ENCODE measurements around the gene RAB44. TPM values are rescaled to one million over a fixed set of nuclear protein-coding genes. Genes with fewer than 3 reads are reported as not detected.
A peak's percentile ranks its signal among the peaks of the same experiment; 100 is the strongest.

RAB44 gene
- total RNA-seq, 1 experiment from 2014 or later, result 0.11 TPM

DNA sequence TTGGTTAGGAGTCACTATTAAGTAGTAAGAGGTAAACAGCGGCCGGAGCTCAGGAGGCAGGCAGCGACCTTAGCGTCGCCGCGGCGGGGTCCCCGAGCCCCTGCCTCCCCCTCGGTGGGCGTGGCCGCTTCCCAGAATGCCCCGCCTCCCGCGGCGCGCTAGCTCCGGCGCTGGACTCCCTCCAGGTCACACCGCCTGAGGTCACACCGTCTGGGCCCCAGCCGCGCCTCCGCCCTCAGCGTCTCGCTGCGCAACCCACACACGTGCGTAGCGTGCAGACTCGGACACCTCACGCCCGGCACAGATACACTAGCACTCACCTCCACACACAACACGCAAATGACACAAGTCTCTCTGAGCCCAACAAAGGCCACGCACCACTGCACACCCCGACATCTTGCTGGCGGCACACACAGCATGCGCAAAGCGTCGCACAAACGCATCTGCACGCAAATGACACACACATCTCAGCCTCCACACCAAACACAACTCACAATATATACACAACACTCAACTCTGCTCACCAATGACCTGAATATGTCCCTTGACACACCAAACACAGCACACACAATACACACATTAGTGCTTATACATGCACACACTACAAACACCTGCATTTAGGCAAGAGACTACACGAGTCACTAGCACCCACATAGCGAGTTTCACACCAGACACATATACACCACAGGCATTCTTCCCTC lies 36.7 kb upstream of the RAB44 start:
- DNase-seq (ENCODE audit: low spot score) (peak; percentile 84), ATAC-seq (peak; percentile 91)
- Mint-ChIP-seq H3K4me3 (peak overlapping the region; percentile 36), H3K4me1 (peaks cover 30% of the 10 kb centered on the region), H3K36me3 (no peaks in the 10 kb centered on the region), H3K27me3 (ENCODE audit: low read depth) (0 out of 2 replicates have a peak, but pooled peaks cover 3% of the 10 kb centered on the region), H3K9me3 (no peaks in the 10 kb centered on the region), H3K27ac (no peak overlapping the region)
- TF ChIP-seq FOXJ3 (CRISPR knock-in tag; IDR thresholded peaks at IDR 0.05; ENCODE audit: borderline replicate concordance) (no peak), FOXK1 (CRISPR knock-in tag; IDR thresholded peaks at IDR 0.05) (0 out of 2 replicates have a peak, but pooled peaks have one; percentile 40), MAX (CRISPR knock-in tag; IDR thresholded peaks at IDR 0.05) (peak; percentile 87), SP1 (CRISPR knock-in tag; conservative IDR thresholded peaks at IDR 0.05) (peak; percentile 70), TCF7 (CRISPR knock-in tag; IDR thresholded peaks at IDR 0.05; ENCODE audit: low read depth) (peak; percentile 23; the same call in 1 of the 2 replicates), ELF4 (CRISPR knock-in tag; IDR thresholded peaks at IDR 0.05; ENCODE audit: low read depth) (no peak), NFE2L1 (CRISPR knock-in tag; IDR thresholded peaks at IDR 0.05) (0 out of 2 replicates have a peak, but pooled peaks have one; percentile 11), ZBTB43 (CRISPR knock-in tag; IDR thresholded peaks at IDR 0.05) (no peak), ARID4B (CRISPR knock-in tag; IDR thresholded peaks at IDR 0.05; ENCODE audit: borderline replicate concordance) (peak; percentile 33; the same call in 1 of the 2 replicates), FOXP1 (CRISPR knock-in tag; IDR thresholded peaks at IDR 0.05; ENCODE audit: borderline replicate concordance) (0 out of 2 replicates have a peak, but pooled peaks have one; percentile 17), MYBL2 (CRISPR knock-in tag; IDR thresholded peaks at IDR 0.05) (no peak), USF1 (CRISPR knock-in tag; IDR thresholded peaks at IDR 0.05) (peak; percentile 14; the same call in 1 of the 2 replicates)
- ChIA-PET CTCF (interaction anchor here (1.1 to 1.7 kb wide), 3 partner anchors 19 to 98 kb away, joined by 4 to 8 read pairs (median 8); no protein-coding TSS in a partner anchor), POLR2A (interaction anchor here (0.5 to 1.0 kb wide), 3 partner anchors 61 to 94 kb away, joined by 3 read pairs; no protein-coding TSS in a partner anchor)

- ChIA-PET CTCF (interaction anchor here (0.6 to 2.1 kb wide), 4 partner anchors 16 to 81 kb away, joined by 3 to 7 read pairs (median 3); partner anchors contain the start of gene CDKN1A), POLR2A (interaction anchor here (1.7 kb wide), 1 partner anchor 16 kb away, joined by 4 read pairs; the partner anchor contains the start of gene CDKN1A)
- no peak overlapping the region for H3K4me3 Mint-ChIP-seq
- no peaks in the 10 kb centered on the region for H3K36me3 Mint-ChIP-seq
- ATAC-seq, result no peak
- no peak overlapping the region for H3K27ac Mint-ChIP-seq
- no peak for TF ChIP-seq SP1 (CRISPR knock-in tag; conservative IDR thresholded peaks at IDR 0.05)
- no peak for TF ChIP-seq NR1H2 (CRISPR knock-in tag; IDR thresholded peaks at IDR 0.05)
- TF ChIP-seq RELA (CRISPR knock-in tag; IDR thresholded peaks at IDR 0.05; ENCODE audit: borderline replicate concordance), result no peak
- no peak for TF ChIP-seq E2F4 (CRISPR knock-in tag; IDR thresholded peaks at IDR 0.05; ENCODE audit: borderline replicate concordance, low read depth)
- no peak for TF ChIP-seq IRF1 (CRISPR knock-in tag; IDR thresholded peaks at IDR 0.05)
- no peak for TF ChIP-seq KAT7 (CRISPR knock-in tag; IDR thresholded peaks at IDR 0.05; ENCODE audit: borderline replicate concordance)
- TF ChIP-seq ZBTB21 (CRISPR knock-in tag; IDR thresholded peaks at IDR 0.05; ENCODE audit: borderline replicate concordance), result no peak
- TF ChIP-seq SMAD4 (CRISPR knock-in tag; IDR thresholded peaks at IDR 0.05), result no peak
- no peak for TF ChIP-seq ZNF396 (CRISPR knock-in tag; IDR thresholded peaks at IDR 0.05; ENCODE audit: borderline replicate concordance)
- TF ChIP-seq, protein P1, sequence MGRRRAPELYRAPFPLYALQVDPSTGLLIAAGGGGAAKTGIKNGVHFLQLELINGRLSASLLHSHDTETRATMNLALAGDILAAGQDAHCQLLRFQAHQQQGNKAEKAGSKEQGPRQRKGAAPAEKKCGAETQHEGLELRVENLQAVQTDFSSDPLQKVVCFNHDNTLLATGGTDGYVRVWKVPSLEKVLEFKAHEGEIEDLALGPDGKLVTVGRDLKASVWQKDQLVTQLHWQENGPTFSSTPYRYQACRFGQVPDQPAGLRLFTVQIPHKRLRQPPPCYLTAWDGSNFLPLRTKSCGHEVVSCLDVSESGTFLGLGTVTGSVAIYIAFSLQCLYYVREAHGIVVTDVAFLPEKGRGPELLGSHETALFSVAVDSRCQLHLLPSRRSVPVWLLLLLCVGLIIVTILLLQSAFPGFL (CRISPR knock-in tag; IDR thresholded peaks at IDR 0.05; ENCODE audit: borderline replicate concordance), result no peak
- no peak for TF ChIP-seq ZNF121 (CRISPR knock-in tag; IDR thresholded peaks at IDR 0.05)
- no peak for TF ChIP-seq CREM (CRISPR knock-in tag; IDR thresholded peaks at IDR 0.05)
- TF ChIP-seq OVOL2 (CRISPR knock-in tag; IDR thresholded peaks at IDR 0.05; ENCODE audit: borderline replicate concordance), result no peak
- DNase-seq (ENCODE audit: low spot score), result no peak
- peaks cover 39% of the 10 kb centered on the region for H3K4me1 Mint-ChIP-seq
- 0 out of 2 replicates have a peak, but pooled peaks cover 3% of the 10 kb centered on the region for H3K27me3 Mint-ChIP-seq (ENCODE audit: low read depth)
- no peaks in the 10 kb centered on the region for H3K9me3 Mint-ChIP-seq
Observed at GRCh38 chr6:36662380-36662779, 35.2 kb upstream of the RAB44 start.

Data from WTC11 (cell line).